Activated T-helper 1 cell treated with Interleukin-2 at 50 U/mL for 16 hours (primary cell): Measurements from ENCODE around the gene ZFHX3.

Experiments
- DNase-seq: peaks from one replicate; pipeline ENCODE4 v3.0.0-alpha.2; 2020; ENCODE audit warnings: low read depth

The ZFHX3 gene

GRCh38 chr16:72927199-72928089, 120.5 kb downstream of the ZFHX3 start:
- no peak for DNase-seq

DNA sequence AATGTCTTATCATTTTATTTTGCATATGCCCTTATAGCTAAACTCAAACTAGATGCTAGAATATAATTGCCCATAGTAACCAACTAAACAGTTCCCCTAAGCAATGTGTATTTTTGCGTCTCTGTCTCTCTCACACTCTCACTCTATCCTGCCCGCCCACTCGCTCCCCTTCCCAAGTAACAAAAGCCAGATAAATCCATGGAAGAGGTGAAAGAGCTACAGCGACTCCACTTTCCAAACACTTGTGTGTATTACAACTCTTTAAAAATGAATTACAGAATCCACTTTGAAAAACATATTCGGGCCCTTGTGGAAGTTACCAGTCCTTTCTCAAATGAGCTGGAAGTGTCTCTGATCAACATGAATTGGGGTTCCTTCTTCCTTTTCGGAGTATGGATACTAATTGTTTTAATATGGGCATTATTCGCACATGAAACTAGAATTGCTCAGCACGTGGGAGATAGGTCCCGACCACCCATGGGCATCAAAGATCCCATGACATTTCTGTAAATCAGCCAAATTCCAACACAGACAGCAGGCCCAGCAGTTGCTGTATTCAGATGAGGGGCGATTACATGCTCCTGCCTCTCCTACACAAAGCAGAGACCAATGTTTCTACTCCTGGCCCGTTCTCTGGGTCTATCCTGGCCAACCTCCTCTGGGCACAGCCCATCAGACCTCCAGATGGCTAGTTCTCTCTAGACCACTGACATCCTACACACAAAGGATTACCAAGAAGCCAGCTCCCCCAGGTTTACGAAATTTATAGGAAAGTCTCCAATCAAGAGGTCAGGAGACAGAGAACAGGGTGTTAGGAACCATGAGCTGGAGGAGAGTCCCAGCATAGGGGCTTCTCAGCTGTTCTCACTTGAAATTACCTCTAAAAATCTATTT, 121.5 kb downstream of the ZFHX3 start:
- DNase-seq: no peak

DNA sequence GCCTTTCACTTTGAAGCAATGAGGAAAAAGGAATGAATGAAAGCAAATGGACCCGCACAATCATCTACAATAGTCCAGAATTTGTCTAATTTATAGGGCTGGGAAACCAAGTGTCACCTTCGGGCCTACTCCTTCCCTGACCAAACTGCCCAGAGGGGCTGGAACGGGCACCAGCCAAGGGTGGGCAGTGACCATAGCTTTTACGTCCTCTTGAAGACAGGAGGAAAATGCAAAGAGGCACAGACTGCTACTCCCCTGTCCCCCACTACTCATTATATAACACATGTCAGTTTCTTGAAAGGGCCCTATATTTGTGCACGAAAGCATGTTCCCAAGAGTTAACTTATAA, 122.3 kb downstream of the ZFHX3 start:
- no peak for DNase-seq

DNA sequence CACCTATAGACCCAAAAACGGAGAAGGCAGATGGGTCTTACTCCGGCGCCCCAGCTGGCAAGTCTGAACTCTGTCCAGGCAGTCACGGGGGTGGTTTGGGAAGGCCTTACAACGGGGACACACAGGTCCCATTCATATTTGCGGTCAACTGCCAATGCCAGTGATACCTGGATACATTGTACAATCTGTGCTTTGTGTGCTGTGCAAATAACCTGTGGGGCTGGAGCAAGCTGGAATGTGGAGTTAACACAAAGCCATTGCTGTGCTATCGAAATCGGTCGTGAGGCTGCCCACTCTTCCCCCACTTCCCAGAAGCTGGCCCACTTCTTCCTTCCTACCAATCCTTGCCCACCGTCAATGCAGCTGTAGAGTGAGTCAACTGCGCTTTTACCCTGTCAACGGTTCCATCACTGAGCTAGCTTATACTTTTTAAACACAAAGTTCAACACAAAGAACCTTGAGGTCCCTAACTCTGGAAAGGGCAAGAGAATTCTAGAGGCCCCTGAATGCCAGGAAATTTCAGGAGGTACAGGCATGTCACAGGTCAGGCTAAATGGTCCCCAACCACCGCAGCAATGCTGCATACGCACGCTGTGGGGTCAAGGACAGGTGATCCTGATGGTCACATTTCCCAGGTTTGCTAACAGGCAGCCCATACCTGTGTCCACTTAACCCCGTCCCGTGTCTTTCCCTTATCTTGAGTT, 122.8 kb downstream of the ZFHX3 start:
- no peak for DNase-seq

DNA sequence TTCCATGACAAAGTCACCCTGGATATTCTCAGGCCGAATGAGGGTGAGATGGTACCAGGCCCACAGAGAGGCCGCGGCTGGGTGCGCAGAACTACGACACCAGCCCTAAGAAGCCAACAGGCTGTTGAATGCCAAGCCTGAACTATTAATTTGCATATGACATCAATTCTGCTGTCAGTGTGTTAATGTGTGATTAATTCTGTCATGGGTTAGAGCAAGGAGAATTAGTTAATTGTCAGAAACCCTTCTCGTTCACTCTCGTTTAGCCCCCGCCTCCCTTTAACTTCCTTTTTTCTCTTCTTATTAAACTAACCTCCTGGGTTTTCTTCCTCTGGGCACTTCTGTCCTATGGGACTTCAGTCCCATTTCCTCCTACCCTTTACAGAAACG, 123.4 kb downstream of the ZFHX3 start:
- no peak for DNase-seq

DNA sequence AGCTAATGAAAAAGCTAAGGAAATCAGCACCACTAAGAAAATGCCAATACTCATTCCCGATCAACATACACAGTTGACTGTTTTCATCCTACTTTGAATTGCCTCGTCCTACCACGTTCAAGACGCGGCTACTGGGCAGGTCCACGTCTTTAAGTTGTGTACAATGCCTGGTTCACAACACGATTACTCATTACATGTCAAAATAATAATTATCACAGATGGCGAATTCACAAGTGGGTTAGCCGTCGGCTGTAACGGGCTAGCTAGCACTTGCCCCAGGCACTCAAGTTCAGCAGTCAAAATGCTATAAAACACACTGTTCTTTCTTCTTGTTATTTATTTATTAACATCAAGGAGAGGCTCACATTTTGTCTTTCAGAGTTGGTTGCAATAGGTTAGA, 124.2 kb downstream of the ZFHX3 start:
- DNase-seq: no peak

DNA sequence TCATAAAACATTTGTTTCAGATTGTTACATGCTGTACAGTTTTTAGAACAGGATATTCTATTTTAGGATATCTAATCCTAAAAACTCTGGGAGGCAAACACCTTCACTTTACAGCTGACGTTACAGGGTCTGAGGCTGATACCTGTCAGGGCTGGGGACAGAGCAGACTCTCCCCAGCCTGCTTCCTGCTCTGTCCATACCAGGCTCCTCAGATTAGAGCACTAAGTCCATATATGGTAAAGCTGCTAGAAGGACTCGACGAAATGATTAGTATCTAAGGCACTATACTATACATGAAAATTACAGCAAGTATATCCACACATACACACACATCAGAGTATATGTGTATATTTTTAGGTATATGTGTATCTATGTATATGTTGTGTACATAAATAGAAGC, 125.2 kb downstream of the ZFHX3 start:
- no peak for DNase-seq

DNA sequence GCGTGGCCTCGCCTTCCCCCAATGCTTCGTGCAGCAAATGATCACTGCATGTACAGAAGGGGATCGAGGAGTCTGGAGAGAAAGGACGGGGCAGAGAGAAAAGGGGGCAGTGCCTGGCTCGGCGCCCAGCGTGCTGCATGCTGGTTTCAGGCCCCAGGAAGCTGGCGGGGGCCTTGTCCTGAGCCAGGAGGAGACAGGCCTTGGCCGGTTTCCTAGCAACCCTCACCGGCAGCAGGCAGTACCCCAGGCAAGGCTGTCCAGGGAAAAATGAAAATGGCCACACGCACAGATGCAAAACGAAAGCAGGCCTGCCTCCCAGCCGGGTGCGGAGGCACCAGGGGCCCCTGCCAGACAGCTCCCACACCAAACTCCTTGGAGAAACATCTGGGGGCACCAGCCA, 126.3 kb downstream of the ZFHX3 start:
- no peak for DNase-seq

GRCh38 chr16:72921106-72921505, 126.8 kb downstream of the ZFHX3 start:
- DNase-seq: no peak

DNA sequence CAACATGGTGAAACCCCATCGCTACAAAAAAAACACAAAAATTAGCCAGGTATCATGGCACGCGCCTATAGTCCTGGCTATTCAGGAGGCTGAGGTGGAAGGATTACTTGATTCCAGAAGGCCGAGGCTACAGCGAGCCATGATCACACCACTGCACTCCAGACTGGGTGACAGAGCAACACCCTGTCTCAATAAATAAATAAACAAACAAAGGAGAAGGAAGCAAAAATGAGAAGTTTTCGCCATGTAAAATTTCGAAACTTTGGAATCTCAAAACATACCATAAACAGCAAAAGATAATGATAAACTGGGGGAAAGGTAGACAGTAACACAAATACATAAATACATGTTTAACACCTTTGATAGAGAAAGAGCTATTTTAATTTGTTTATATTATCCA, 130.9 kb downstream of the ZFHX3 start:
- DNase-seq: no peak

- DNase-seq: no peak
Observed at GRCh38 chr16:72915331-72915730, 132.6 kb downstream of the ZFHX3 start.

DNA sequence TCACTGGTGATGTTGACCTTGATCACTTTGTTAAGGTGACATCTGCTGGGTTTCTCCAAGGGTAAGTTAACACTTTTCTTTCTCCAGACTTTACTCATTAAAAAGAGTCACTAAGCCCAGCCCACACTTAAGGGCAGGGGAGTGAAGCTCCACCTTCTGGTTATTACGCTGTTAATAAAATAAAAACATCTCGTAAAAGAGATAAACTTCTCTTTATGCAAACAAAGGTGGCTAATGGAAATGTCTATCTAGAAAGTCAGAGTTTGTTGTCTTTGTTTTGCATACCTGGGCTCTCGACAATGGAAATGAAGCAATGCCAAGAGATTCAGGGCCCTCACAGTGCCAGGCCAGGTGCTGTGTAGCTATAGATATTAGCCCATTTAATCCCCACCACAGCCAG, 134.4 kb downstream of the ZFHX3 start:
- DNase-seq: no peak

DNA sequence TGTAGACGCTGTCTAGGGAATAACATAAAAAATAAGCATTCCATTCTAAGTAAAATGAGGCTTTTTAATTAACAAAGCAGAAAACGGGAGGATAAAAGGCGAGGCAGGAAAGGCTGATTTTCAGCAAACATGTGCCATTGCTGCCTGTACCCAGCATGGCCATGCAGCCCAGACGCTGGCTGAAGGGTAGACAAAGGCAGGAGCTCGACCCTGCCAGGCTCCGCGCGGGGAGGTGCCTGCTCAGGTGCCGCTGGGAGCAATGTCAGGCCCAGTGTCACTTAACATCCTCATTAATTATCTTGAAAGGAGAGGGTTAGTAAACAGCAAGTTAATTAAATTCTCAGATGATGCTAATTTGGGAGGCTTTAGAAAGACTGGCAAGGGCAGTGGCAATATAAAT, 136.0 kb downstream of the ZFHX3 start:
- no peak for DNase-seq

DNA sequence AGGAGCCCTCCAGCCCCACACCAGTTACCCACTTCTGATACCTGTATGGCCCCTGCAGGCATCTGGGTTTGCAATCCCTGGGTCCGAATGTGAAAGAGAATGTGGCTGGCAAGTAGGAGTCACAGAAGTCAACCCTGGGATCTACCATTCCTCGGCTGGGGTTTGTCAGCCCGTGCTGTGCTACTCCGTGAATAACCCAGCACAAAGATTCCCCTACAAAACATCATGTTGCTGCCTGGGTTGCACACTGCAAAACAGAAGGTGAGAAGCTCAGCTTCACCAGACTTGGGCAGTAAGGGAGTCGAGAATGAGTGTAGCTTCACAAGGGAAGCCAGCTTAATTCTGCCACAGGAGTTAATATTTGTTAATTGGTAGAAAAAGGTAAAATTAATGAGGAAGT, 137.1 kb downstream of the ZFHX3 start:
- no peak for DNase-seq

- no peak for DNase-seq
Observed at GRCh38 chr16:72910381-72910780, 137.5 kb downstream of the ZFHX3 start.

- DNase-seq: no peak
Observed at GRCh38 chr16:72909196-72909595, 138.7 kb downstream of the ZFHX3 start.

DNA sequence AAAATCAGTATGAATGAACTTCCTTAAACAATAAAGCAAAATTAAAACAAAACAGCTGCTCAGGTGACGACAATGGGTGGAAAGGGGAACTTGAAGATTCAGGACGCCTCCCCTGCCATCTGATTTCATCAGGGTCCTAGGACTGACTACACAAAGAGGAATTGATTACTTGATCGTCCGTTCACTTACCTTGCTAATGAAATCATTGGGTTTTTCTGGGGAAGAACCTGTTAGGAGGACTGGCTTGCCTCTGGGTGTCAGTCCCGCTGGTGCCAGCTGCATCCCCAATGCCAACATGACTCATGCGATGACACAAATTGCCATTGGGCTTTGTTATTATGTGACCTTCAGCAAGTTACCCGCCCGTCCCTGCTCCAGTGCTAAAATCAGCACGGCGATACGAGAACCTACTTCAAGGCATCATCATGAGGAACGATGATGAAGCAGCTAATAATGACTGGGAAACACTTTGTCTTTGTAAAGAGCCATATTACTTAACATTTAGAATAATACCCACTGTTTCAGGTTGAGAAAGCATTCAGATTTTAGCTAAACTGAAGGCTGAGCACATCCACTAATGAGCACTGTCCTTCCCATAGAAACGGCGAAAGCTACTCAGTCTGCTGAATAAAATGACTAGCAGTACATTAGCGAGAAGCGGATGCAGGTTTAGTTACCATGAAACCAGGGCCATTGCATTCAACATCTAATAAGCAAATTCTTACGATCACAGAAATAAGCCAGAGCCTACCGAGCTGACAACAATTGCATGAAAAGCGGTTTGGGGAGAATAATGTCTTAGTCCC, 139.4 kb downstream of the ZFHX3 start:
- DNase-seq: no peak

DNA sequence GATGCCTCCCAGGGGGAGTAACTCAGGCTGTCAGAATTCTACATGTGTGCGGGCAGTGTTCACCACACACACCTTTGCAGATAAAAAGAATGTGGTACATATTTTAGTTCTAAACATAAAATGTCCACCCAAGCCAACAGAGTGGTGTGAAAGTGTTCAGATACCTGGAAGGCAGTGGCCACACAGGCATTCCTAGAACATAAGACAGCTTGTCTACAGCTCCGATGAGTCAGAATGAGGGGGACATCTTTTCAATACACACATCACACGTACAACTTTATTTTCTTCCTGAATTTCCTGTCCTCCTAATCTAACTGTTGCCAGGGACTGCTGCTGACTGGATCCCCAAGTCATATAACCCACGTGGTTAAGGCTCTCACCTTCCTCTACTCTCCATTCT, 142.3 kb downstream of the ZFHX3 start:
- no peak for DNase-seq

GRCh38 chr16:72903176-72903575, 144.8 kb downstream of the ZFHX3 start:
- DNase-seq: no peak

DNA sequence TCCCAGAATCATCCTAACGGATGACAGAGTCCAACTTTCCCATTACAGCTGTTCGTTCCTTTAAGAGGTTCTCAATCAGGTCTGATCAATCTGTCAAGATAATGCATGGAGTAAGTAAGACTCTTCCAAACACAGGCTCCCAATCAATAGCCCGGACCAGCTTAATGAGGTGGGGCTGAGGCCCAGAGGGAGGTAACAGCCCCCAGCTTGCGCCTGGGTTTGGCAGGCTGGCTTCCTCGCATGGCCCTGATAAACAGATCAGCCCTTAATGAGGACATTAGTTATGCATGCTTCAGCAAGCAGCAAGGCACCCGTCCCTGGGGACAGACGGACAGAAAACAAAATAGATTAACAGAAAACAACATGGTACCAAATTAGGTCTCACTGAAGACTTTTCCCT, 145.7 kb downstream of the ZFHX3 start:
- DNase-seq: no peak

GRCh38 chr16:72901000-72901627, 146.8 kb downstream of the ZFHX3 start:
- no peak for DNase-seq
